GM12878 (cell line): ENCODE measurements around the gene CTNNA2. TPM values are rescaled to one million over a fixed set of nuclear protein-coding genes. Genes with fewer than 3 reads are reported as not detected.

Experiments used
- ATAC-seq: fragments of 200-7000 bp; cut with Tn5 transposase; 3 replicates; pipeline ENCODE4 v1.9.1; 2020; ENCODE audit warnings: mild to moderate bottlenecking, moderate library complexity
- BruUV-seq: library from RNA; stranded (reverse); fragments of 400-500 nt; replicated peaks from 2 replicates; lab custom pipeline; 2021; lab: Mats Ljungman, UMichigan
- CTCF ChIA-PET: fragments of 300-600 bp; sonication (Branson Sonifier 250); formaldehyde crosslinking; extraction: SDS; loops from one replicate; lab custom pipeline; 2021; ENCODE audit warnings: inconsistent platforms; lab: Yijun Ruan, JAX
- POLR2A ChIA-PET: fragments of 350-600 bp; formaldehyde crosslinking; extraction: SDS; loops from one replicate; lab custom pipeline; 2021; ENCODE audit warnings: inconsistent platforms; lab: Charles Lee
- RAD21 ChIA-PET: fragments of 300-600 bp; sonication (Branson Sonifier 250); formaldehyde crosslinking; loops from one replicate; lab custom pipeline; 2023; ENCODE audit warnings: antibody characterized with exemption; ENCODE audit not compliant: unreplicated experiment; lab: Charles Lee
- SMC1A ChIA-PET: fragments of 300-600 bp; sonication (Branson Sonifier 250); formaldehyde crosslinking; loops from one replicate; lab custom pipeline; 2023; ENCODE audit not compliant: unreplicated experiment, uncharacterized antibody; lab: Charles Lee
- DNase-seq: peaks from one replicate; pipeline ENCODE4 v3.0.0-alpha.2; 2011; ENCODE audit warnings: low read depth, low spot score
- FAIRE-seq: peaks from 3 replicates; lab custom pipeline; 2011; peaks lifted over from hg19 to GRCh38; lab: Jason Lieb, UNC
- H2AFZ ChIP-seq: 2 replicates; pipeline ENCODE4 v1.6.0; 2011; ENCODE audit warnings: low read depth, low read length, control low read depth; ENCODE audit not compliant: control insufficient read depth
- H3K27ac ChIP-seq: 2 replicates; pipeline ENCODE4 v1.5.1; 2011; ENCODE audit warnings: control low read depth; ENCODE audit not compliant: control insufficient read depth, insufficient read depth
- H3K27me3 ChIP-seq, 2 experiments: replicated peaks in 1 of 2; 2 replicates each; pipeline versions ENCODE4 v1.6.0 to v1.6.1; 2011; ENCODE audit warnings: low read length in 1 of 2; ENCODE audit not compliant: control insufficient read depth in 2 of 2, insufficient read depth in 2 of 2
- H3K36me3 ChIP-seq, 2 experiments: 2 replicates each; pipeline ENCODE4 v1.5.1; 2011; ENCODE audit warnings: low read length in 1 of 2; ENCODE audit not compliant: control insufficient read depth in 2 of 2, insufficient read depth in 2 of 2
- H3K4me1 ChIP-seq: 2 replicates; pipeline ENCODE4 v1.6.1; 2011; ENCODE audit warnings: mild to moderate bottlenecking, low read length, moderate library complexity, mixed read lengths; ENCODE audit not compliant: control insufficient read depth, insufficient read depth
- H3K4me2 ChIP-seq: 2 replicates; pipeline ENCODE4 v1.6.0; 2011; ENCODE audit warnings: control low read depth; ENCODE audit not compliant: control insufficient read depth, insufficient read depth
- H3K4me3 ChIP-seq: fragments of 200-600 bp; sonication (generic); 2 replicates; pipeline ENCODE4 v1.5.1; 2016
- H3K79me2 ChIP-seq: 2 replicates; pipeline ENCODE4 v1.6.0; 2011; ENCODE audit warnings: low read length; ENCODE audit not compliant: control insufficient read depth, insufficient read depth
- H3K9ac ChIP-seq: 2 replicates; pipeline ENCODE4 v1.8.0; 2011; ENCODE audit warnings: low read length, control low read depth, mixed read lengths; ENCODE audit not compliant: control insufficient read depth, insufficient read depth
- H3K9me3 ChIP-seq: replicated peaks from 3 replicates; pipeline ENCODE4 v1.5.1; 2011; ENCODE audit warnings: mild to moderate bottlenecking, low read length; ENCODE audit not compliant: control insufficient read depth, insufficient read depth
- H4K20me1 ChIP-seq: 2 replicates; pipeline ENCODE4 v1.6.0; 2011; ENCODE audit not compliant: control insufficient read depth, insufficient read depth
- CBX3 ChIP-seq: fragments of 200-600 bp; sonication (generic); IDR thresholded peaks from 2 replicates; pipeline ENCODE4 v1.6.1; 2016; ENCODE audit warnings: low read depth, borderline replicate concordance
- CHD2 ChIP-seq: IDR thresholded peaks from 2 replicates; pipeline ENCODE4 v1.6.1; 2011; ENCODE audit warnings: low read depth, low read length, improper control_type of control experiment, borderline replicate concordance
- IRF4 ChIP-seq: IDR thresholded peaks from 2 replicates; pipeline ENCODE4 v1.6.1; 2011; ENCODE audit warnings: low read depth, low read length
- KAT2A ChIP-seq: conservative IDR thresholded peaks from 2 replicates; pipeline ENCODE4 v1.6.1; 2011; ENCODE audit warnings: low read depth, low read length; ENCODE audit not compliant: control insufficient read depth
- KDM1A ChIP-seq: fragments of 200-600 bp; sonication (generic); IDR thresholded peaks from 2 replicates; pipeline ENCODE4 v1.6.1; 2016; ENCODE audit warnings: borderline replicate concordance
- POLR2AphosphoS5 ChIP-seq: IDR thresholded peaks from 2 replicates; pipeline ENCODE4 v1.6.1; 2011; ENCODE audit warnings: mild to moderate bottlenecking, low read length, inconsistent platforms
- SMAD1 ChIP-seq: fragments of 450-650 bp; IDR thresholded peaks from 2 replicates; pipeline ENCODE4 v1.6.1; 2018; ENCODE audit warnings: mild to moderate bottlenecking, low read depth; ENCODE audit not compliant: partially characterized antibody
- TCF12 ChIP-seq: IDR thresholded peaks from 2 replicates; pipeline ENCODE4 v1.6.1; 2011; ENCODE audit warnings: low read depth, mild to moderate bottlenecking, low read length
- TCF3 ChIP-seq: IDR thresholded peaks from 2 replicates; pipeline ENCODE4 v1.6.1; 2012; ENCODE audit warnings: low read depth, mild to moderate bottlenecking, low read length, borderline replicate concordance; ENCODE audit not compliant: insufficient read depth
- TCF7 ChIP-seq: IDR thresholded peaks from 2 replicates; pipeline ENCODE4 v1.6.1; 2014; ENCODE audit warnings: antibody characterized with exemption, borderline replicate concordance
- ZNF207 ChIP-seq: fragments of 450-650 bp; IDR thresholded peaks from 2 replicates; pipeline ENCODE4 v1.6.1; 2014; ENCODE audit warnings: antibody characterized with exemption, mild to moderate bottlenecking, borderline replicate concordance
- WGBS: methylation state at CpG from one replicate; pipeline ENCODE4 v1.1.6; 2016; ENCODE audit warnings: low lambda C conversion rate; ENCODE audit not compliant: insufficient replicate concordance, insufficient coverage; ENCODE audit errors: missing lambda C conversion rate; 5-methylcytosine and 5-hydroxymethylcytosine counted together
- in situ Hi-C: fragments of 300-500 bp; cut with MboI; formaldehyde crosslinking; loops from 9 replicates; pipeline ENCODE4 v1.14.3; 2018; ENCODE audit warnings: mixed read lengths
- intact Hi-C: fragments of 100-400 bp; cut with micrococcal nuclease; formaldehyde crosslinking; loops from one replicate; pipeline ENCODE4 v1.14.2; 2022; ENCODE audit not compliant: unreplicated experiment
- polyA plus RNA-seq, 11 experiments: library from polyadenylated mRNA; depleted of rRNA in 4 of 11; unstranded in 6 of 11; stranded (reverse) in 5 of 11; fragments of >200 nt; fragmentation: Nextera tagmentation in 4 of 11; fragmentation: Illumina TruSeq in 1 of 11; extraction: Ambion mirVana in 4 of 11; extraction: Trizol in 1 of 11; gene quantifications; 1 replicate in 1 of 11; 2 replicates in 10 of 11; pipeline versions ENCODE4 v1.2.1 to v1.2.3, GENCODE V29; 2011 to 2016; ENCODE audit warnings: inconsistent platforms in 2 of 11, missing spikeins in 2 of 11, low read depth in 1 of 11
- total RNA-seq, 4 experiments: library from RNA; depleted of rRNA in 3 of 4; stranded (reverse); fragments of >200 nt in 3 of 4; fragmentation: Illumina TruSeq in 1 of 4; extraction: Trizol in 1 of 4; gene quantifications; 2 replicates each; pipeline versions ENCODE4 v1.2.1 to v1.2.3, GENCODE V29; 2013 to 2021
- TF ChIP-seq, protein P1 (sequence below): fragments of 450-650 bp; IDR thresholded peaks from 2 replicates; pipeline ENCODE4 v1.6.1; 2017; ENCODE audit warnings: low read depth, mild to moderate bottlenecking, moderate library complexity
- TF ChIP-seq, protein P2 (sequence below): IDR thresholded peaks from 2 replicates; pipeline ENCODE4 v1.6.1; 2012; ENCODE audit warnings: low read depth, low read length, improper control_type of control experiment

The CTNNA2 gene
- total and polyA plus RNA-seq, 10 of the 15 experiments (the other 5 are each of a cell fraction or from before 2014, with no cell fraction given): 2.4 to 36.2 (median 6.6) TPM

DNA sequence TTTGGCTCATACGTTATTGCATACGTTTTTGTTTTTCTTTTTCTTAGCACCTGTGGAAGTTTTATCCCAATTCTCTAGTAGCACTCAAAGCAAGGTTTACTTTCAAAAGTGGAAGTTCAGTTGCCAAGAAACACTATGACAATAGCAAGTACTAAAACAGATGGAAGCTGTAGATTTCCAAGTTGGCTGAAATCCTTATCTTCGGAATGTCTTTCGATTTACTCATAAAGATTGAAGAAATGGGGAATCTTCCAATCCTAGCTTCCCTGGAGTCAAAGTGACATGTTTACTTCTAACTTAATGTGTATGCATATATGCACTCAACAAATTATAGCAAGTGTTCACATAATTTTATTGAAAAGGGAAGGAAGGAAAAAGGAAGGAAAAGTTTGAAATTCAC is 307.4 kb downstream of the CTNNA2 start:
- 22% methylated on average over 4 of the region's 4 CpGs for WGBS
- in situ Hi-C loops: no loop called here
- FAIRE-seq (no peak), DNase-seq (no peak), ATAC-seq (no peak)
- intact Hi-C loops: no loop called here
- no peak overlapping the region for H3K9ac ChIP-seq
- H3K27me3 ChIP-seq: no peaks in the 10 kb centered on the region
- no peak overlapping the region for H3K4me3 ChIP-seq
- H3K36me3 ChIP-seq: no peaks in the 10 kb centered on the region
- no peaks in the 10 kb centered on the region for H4K20me1 ChIP-seq
- TF ChIP-seq KAT2A (no peak), TCF7 (no peak), IRF4 (no peak), KDM1A (no peak), ZNF207 (no peak), CHD2 (no peak), TCF12 (no peak), TCF3 (no peak), SMAD1 (no peak), CBX3 (no peak), POLR2AphosphoS5 (no peak)
- TF ChIP-seq, protein P1, sequence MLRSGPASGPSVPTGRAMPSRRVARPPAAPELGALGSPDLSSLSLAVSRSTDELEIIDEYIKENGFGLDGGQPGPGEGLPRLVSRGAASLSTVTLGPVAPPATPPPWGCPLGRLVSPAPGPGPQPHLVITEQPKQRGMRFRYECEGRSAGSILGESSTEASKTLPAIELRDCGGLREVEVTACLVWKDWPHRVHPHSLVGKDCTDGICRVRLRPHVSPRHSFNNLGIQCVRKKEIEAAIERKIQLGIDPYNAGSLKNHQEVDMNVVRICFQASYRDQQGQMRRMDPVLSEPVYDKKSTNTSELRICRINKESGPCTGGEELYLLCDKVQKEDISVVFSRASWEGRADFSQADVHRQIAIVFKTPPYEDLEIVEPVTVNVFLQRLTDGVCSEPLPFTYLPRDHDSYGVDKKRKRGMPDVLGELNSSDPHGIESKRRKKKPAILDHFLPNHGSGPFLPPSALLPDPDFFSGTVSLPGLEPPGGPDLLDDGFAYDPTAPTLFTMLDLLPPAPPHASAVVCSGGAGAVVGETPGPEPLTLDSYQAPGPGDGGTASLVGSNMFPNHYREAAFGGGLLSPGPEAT: no peak
- TF ChIP-seq, protein P2, sequence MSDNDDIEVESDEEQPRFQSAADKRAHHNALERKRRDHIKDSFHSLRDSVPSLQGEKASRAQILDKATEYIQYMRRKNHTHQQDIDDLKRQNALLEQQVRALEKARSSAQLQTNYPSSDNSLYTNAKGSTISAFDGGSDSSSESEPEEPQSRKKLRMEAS: no peak
- H3K9me3 ChIP-seq: no peaks in the 10 kb centered on the region
- no peaks in the 10 kb centered on the region for H3K4me1 ChIP-seq
- ChIA-PET SMC1A (interaction anchor here (1.0 kb wide), 1 partner anchor 15 kb away, joined by 3 read pairs; no protein-coding TSS in a partner anchor), CTCF (no interaction called here), POLR2A (no interaction called here), RAD21 (no interaction called here)
- BruUV-seq: no TSS peak
- no peak overlapping the region for H2AFZ ChIP-seq
- no peaks in the 10 kb centered on the region for H3K79me2 ChIP-seq
- H3K4me2 ChIP-seq: no peak overlapping the region
- H3K27ac ChIP-seq: no peak overlapping the region
